ENCODE measurements around the gene OR7G3.

OR7G3 gene

DNA sequence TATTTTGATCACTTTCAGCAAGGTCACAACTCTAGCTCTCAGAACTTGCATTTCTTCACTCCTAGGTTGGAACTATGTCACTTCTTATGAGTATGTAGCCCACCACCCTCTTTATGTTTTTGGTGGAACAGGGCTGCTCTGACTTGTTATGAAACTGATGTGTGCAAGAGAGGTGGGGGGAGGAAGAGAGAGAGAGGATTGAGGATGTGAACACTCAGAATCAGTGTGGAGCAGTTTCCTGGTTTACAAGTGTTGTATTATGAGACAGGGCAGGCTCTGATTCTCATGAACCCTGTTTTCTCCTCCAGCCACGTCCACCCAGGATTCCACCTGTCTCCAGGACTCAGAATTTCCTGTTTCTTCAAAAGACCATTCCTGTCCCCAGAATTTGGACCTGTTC lies 29.6 kb upstream of the OR7G3 start:
- TF ChIP-seq CTCF (IDR thresholded peaks at IDR 0.05) (no peak), ZFX (IDR thresholded peaks at IDR 0.05; ENCODE audit: borderline replicate concordance) (no peak)
- H3K27ac ChIP-seq = no peak overlapping the region

- TF ChIP-seq CTCF (IDR thresholded peaks at IDR 0.05) (no peak), ZFX (IDR thresholded peaks at IDR 0.05; ENCODE audit: borderline replicate concordance) (no peak)
- H3K27ac ChIP-seq = no peak overlapping the region
Observed at GRCh38 chr19:9155591-9155990, 28.8 kb upstream of the OR7G3 start.

- TF ChIP-seq CTCF (IDR thresholded peaks at IDR 0.05) (no peak), ZFX (IDR thresholded peaks at IDR 0.05; ENCODE audit: borderline replicate concordance) (no peak)
Observed at GRCh38 chr19:9151367-9151766, 24.6 kb upstream of the OR7G3 start.

DNA sequence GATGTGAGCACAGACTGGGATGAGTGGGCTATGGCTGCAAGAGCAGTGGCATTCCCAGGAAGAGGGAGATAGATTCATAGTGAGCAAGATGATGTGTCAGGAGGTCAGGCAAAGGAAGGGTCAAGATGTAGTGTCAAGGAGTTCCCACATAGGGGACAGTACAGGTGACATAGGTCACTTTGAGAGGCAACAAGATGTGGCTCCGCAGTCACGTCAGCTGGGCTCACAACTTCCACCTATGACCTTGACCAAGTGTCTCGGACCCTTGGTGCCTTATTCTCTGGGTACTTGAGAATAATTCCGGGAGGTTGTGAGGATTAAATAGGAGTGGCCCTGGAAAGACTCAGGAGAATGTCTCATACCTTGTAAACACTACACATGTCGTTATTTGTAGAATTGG lies 23.9 kb upstream of the OR7G3 start:
- TF ChIP-seq ZFX (IDR thresholded peaks at IDR 0.05; ENCODE audit: borderline replicate concordance) = no peak
- no peak for TF ChIP-seq CTCF (IDR thresholded peaks at IDR 0.05)
- H3K27ac ChIP-seq = no peak overlapping the region

More at GRCh38 chr19:9151367-9151766, 24.6 kb upstream of the OR7G3 start:
- no peak overlapping the region for H3K27ac ChIP-seq

DNA sequence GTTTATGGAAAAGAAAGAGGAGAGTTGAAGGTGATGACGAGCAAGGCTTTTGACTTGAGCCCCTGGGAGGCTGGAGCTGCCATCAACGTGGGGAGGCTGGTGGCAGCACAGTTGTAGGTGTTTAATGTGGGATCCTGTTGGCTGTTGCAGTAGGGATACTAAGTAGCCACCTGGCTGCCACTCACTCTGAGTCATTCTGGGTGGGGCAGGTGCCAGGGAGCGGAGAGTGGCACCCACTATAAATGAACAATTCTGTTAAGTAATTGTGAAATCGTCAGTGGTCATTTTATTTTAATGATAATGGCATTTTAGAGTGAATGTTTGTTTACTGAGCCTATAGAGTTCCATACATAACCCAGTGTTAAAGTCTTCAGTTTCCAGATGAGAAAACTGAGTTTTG lies 23.2 kb upstream of the OR7G3 start:
- no peak for TF ChIP-seq ZFX (IDR thresholded peaks at IDR 0.05; ENCODE audit: borderline replicate concordance)
- TF ChIP-seq CTCF (IDR thresholded peaks at IDR 0.05) = no peak
- no peak overlapping the region for H3K27ac ChIP-seq

GRCh38 chr19:9148697-9149096 lies 21.9 kb upstream of the OR7G3 start:
- H3K27ac ChIP-seq = no peak overlapping the region
- TF ChIP-seq CTCF (IDR thresholded peaks at IDR 0.05) = no peak
- TF ChIP-seq ZFX (IDR thresholded peaks at IDR 0.05; ENCODE audit: borderline replicate concordance) = no peak

DNA sequence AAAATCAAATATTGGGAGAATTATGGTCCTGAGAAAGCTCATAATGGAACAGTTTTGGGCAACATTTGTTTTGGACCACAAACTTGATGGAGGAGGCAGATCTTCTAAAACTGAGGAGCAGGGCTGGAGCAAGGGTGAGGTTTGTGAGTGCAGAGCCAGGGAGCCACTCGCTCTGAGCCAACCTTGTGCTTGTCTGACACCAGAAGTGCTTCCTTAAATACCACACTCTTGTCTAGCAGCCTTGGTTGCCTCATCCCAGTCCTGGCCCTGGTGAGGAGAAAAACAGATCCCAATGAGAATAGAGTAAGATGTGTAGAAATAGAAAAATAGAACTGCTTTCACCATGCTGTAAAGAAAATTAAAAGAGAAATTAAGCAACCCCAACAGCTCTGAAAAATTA lies 20.1 kb upstream of the OR7G3 start:
- H3K27ac ChIP-seq = no peak overlapping the region
- TF ChIP-seq CTCF (IDR thresholded peaks at IDR 0.05) (no peak), ZFX (IDR thresholded peaks at IDR 0.05; ENCODE audit: borderline replicate concordance) (no peak)
